ENCODE data around the gene DCDC1.

DNA sequence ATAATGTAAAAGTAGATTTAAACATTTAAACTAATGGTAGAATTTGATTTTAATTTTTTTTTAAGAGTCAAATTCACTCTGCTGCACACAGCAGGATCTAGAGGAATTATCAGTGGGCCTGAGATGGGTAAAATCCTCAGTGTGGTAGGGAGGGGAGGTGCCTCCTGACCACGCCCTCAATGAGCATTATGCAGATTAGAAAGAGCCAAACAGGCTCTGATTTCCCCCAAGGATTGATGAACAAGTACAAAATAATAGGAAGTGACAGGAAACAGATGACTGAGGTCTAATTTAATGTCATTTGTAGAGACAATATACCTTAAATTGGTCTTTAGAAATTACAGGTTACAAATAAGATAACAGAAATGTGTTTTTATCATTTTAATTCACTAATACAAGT, 155.2 kb downstream of the DCDC1 start:
- TF ChIP-seq CTCF (IDR thresholded peaks at IDR 0.05) (no peak), POLR2A (IDR thresholded peaks at IDR 0.05) (no peak), POLR2AphosphoS5 (IDR thresholded peaks at IDR 0.05) (no peak)
